ENCODE results near the gene VAC14.

DNA sequence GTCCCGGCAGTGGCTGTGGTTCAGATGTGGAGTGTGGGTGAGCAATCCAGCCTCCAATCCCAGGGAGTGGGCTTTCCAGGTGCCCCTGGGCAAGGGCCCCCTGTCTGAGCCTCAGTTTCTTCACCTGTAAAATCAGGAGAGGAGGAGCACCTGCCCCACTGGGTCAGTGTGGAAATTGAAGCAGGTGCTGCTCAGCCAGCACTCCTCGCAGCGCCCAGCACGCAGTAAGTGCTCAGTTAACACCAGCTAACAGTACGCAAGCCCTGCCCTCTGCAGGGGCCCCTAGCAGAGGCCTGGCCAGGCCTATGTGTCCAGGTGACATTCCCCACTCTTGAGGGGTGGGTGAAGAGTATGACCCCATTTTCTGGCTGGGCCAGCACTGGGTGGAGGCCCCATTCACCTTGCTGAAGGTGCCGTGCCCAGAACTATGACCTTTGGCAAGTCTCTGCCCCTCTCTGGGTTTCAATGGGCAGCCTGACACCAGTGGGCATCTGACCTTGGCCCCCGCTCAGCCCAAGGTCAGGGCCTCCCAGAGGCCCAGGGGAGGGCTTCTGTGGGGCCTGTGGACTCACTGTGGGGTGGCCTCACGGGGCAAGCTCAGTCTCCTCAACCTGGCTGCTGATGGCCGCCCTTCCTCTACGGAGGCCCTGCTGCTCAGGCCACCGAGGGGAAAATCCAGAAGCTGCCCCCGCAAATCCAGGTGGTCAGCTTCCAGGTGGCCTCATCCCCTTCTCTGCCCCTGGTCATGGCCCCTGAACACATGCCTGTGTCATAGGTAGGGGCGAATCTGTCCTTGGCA, 117.6 kb downstream of the VAC14 start:
- TF ChIP-seq, protein P1, sequence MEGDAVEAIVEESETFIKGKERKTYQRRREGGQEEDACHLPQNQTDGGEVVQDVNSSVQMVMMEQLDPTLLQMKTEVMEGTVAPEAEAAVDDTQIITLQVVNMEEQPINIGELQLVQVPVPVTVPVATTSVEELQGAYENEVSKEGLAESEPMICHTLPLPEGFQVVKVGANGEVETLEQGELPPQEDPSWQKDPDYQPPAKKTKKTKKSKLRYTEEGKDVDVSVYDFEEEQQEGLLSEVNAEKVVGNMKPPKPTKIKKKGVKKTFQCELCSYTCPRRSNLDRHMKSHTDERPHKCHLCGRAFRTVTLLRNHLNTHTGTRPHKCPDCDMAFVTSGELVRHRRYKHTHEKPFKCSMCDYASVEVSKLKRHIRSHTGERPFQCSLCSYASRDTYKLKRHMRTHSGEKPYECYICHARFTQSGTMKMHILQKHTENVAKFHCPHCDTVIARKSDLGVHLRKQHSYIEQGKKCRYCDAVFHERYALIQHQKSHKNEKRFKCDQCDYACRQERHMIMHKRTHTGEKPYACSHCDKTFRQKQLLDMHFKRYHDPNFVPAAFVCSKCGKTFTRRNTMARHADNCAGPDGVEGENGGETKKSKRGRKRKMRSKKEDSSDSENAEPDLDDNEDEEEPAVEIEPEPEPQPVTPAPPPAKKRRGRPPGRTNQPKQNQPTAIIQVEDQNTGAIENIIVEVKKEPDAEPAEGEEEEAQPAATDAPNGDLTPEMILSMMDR (IDR thresholded peaks at IDR 0.05; ENCODE audit: insufficient read depth, low read length), result no peak
- no peak for TF ChIP-seq POLR2AphosphoS5 (IDR thresholded peaks at IDR 0.05; ENCODE audit: low read depth)
- TF ChIP-seq GABPA (IDR thresholded peaks at IDR 0.05; ENCODE audit: low read depth), result no peak
- TF ChIP-seq, protein P2, sequence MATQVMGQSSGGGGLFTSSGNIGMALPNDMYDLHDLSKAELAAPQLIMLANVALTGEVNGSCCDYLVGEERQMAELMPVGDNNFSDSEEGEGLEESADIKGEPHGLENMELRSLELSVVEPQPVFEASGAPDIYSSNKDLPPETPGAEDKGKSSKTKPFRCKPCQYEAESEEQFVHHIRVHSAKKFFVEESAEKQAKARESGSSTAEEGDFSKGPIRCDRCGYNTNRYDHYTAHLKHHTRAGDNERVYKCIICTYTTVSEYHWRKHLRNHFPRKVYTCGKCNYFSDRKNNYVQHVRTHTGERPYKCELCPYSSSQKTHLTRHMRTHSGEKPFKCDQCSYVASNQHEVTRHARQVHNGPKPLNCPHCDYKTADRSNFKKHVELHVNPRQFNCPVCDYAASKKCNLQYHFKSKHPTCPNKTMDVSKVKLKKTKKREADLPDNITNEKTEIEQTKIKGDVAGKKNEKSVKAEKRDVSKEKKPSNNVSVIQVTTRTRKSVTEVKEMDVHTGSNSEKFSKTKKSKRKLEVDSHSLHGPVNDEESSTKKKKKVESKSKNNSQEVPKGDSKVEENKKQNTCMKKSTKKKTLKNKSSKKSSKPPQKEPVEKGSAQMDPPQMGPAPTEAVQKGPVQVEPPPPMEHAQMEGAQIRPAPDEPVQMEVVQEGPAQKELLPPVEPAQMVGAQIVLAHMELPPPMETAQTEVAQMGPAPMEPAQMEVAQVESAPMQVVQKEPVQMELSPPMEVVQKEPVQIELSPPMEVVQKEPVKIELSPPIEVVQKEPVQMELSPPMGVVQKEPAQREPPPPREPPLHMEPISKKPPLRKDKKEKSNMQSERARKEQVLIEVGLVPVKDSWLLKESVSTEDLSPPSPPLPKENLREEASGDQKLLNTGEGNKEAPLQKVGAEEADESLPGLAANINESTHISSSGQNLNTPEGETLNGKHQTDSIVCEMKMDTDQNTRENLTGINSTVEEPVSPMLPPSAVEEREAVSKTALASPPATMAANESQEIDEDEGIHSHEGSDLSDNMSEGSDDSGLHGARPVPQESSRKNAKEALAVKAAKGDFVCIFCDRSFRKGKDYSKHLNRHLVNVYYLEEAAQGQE (IDR thresholded peaks at IDR 0.05; ENCODE audit: insufficient replicate concordance, low read depth), result no peak
- no peak for TF ChIP-seq SPI1 (IDR thresholded peaks at IDR 0.05; ENCODE audit: borderline replicate concordance, low read depth)
